Measurements from ENCODE around the gene OR10A5. TPM values are rescaled to one million over a fixed set of nuclear protein-coding genes. Genes with fewer than 3 reads are reported as not detected.

OR10A5 gene
- total RNA-seq, 3 donors from 2014 or later = not detected

DNA sequence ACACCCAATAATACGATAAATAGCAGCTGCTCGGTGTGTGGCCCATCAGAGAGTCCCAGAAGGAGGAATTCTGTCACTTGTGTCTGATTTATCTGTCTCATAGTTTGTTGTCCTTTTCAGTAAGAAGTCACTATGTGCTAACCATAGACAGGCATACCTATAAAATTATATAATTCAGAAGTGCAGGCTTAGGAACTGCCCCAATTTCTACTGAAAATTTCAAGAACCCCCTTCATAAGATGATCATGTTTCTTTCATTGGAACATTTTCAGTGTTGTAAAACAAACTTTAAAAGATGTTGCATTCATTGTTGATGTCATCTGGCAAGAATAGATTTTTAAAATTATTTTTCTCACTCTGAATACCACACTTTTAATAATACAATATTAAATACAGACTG, 46.9 kb downstream of the OR10A5 start, which contains the start of gene OR2D2:
Gene OR2D2 (minus strand): TSS at position 101 of the 400 bp plus-strand sequence. CDS start 0 bp downstream, at position 101.
- TF ChIP-seq, protein P1, sequence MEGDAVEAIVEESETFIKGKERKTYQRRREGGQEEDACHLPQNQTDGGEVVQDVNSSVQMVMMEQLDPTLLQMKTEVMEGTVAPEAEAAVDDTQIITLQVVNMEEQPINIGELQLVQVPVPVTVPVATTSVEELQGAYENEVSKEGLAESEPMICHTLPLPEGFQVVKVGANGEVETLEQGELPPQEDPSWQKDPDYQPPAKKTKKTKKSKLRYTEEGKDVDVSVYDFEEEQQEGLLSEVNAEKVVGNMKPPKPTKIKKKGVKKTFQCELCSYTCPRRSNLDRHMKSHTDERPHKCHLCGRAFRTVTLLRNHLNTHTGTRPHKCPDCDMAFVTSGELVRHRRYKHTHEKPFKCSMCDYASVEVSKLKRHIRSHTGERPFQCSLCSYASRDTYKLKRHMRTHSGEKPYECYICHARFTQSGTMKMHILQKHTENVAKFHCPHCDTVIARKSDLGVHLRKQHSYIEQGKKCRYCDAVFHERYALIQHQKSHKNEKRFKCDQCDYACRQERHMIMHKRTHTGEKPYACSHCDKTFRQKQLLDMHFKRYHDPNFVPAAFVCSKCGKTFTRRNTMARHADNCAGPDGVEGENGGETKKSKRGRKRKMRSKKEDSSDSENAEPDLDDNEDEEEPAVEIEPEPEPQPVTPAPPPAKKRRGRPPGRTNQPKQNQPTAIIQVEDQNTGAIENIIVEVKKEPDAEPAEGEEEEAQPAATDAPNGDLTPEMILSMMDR (IDR thresholded peaks at IDR 0.05) = no peak
- Histone ChIP-seq H3K4me1 (ENCODE audit: low read depth) (no peaks in the 10 kb centered on the region), H3K36me3 (ENCODE audit: low read depth) (no peaks in the 10 kb centered on the region), H3K9me3 (peaks cover 3% of the 10 kb centered on the region), H3K4me3 (no peak within 1 kb of the TSS)
- DNase-seq = no peak
- intact Hi-C loops (cut with DNase I, micrococcal nuclease) = no loop called here
- no peak for ATAC-seq

GRCh38 chr11:6894097-6894496, 48.6 kb downstream of the OR10A5 start:
- intact Hi-C loops (cut with DNase I, micrococcal nuclease) = no loop called here
- ATAC-seq (no peak), DNase-seq (no peak)
- H3K36me3 ChIP-seq (ENCODE audit: low read depth) = no peaks in the 10 kb centered on the region
- TF ChIP-seq, protein P1 (IDR thresholded peaks at IDR 0.05) = no peak
- no peaks in the 10 kb centered on the region for H3K9me3 ChIP-seq
- H3K4me1 ChIP-seq (ENCODE audit: low read depth) = no peaks in the 10 kb centered on the region
- H3K4me3 ChIP-seq = no peak overlapping the region

DNA sequence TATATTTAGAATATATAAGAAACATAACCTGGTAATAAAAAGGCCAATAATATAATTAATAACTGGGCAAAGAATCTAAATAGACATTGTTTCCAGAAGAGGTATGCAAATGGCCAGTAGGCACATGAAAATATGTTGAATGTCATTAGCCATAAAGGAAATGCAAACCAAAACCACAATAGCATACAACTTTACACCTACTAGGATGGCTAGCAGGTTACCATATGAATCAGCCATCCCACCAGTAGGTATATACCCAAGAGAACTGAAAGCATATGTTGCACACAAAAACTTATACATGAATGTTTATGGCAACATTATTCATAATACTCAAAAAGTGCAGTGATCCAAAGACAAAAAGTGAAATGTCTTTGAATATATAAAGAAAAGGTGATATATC, 49.5 kb downstream of the OR10A5 start:
- Histone ChIP-seq H3K36me3 (ENCODE audit: low read depth) (no peaks in the 10 kb centered on the region), H3K4me3 (no peak overlapping the region), H3K4me1 (ENCODE audit: low read depth) (no peaks in the 10 kb centered on the region), H3K9me3 (no peaks in the 10 kb centered on the region)
- DNase-seq = no peak
- intact Hi-C loops (cut with DNase I, micrococcal nuclease) = no loop called here
- no peak for ATAC-seq
- TF ChIP-seq, protein P1 (IDR thresholded peaks at IDR 0.05) = no peak

Other genes starting within 250 kb of the OR10A5 start
- gene RRP8, start 242.1 kb upstream of the OR10A5 start, total RNA-seq = 10 to 100 TPM; 20.5 to 33.7 (median 20.7) TPM
- 100 to 1,000 TPM; 113 to 323 (median 115) TPM for gene ILK, start 241.9 kb upstream of the OR10A5 start, total RNA-seq
- gene TAF10, start 233.5 kb upstream of the OR10A5 start, total RNA-seq = 100 to 1,000 TPM in 2 of 3 donors, 10 to 100 TPM in 1; 84.0 to 135 (median 115) TPM
- gene TPP1, start 226.3 kb upstream of the OR10A5 start, total RNA-seq = 100 to 1,000 TPM in 1 of 3 donors, 10 to 100 TPM in 2; 86.4 to 116 (median 93.8) TPM
- 10 to 100 TPM in 1 of 3 donors, 1 to 10 TPM in 2; 3.5 to 38.8 (median 6.0) TPM for gene DCHS1, start 189.9 kb upstream of the OR10A5 start, total RNA-seq
- 10 to 100 TPM; 21.2 to 29.7 (median 29.6) TPM for gene MRPL17, start 162.3 kb upstream of the OR10A5 start, total RNA-seq
- under 1 TPM; 0.14 to 0.49 (median 0.28) TPM for gene OR2AG2, start 73.7 kb upstream of the OR10A5 start, total RNA-seq
- not detected for gene OR2AG1, start 62.7 kb upstream of the OR10A5 start, total RNA-seq
- under 1 TPM; 0.28 to 0.69 (median 0.29) TPM for gene OR6A2, start 46.0 kb upstream of the OR10A5 start, total RNA-seq
- gene OR10A2, start 17.4 kb downstream of the OR10A5 start, total RNA-seq = under 1 TPM in 1 of 3 donors, not detected in 2; 0.06 TPM
- gene OR10A4, start 30.9 kb downstream of the OR10A5 start, total RNA-seq = not detected
- gene OR2D2, start 46.8 kb downstream of the OR10A5 start, total RNA-seq = 1 to 10 TPM in 1 of 3 donors, under 1 TPM in 2; 0.28 to 2.1 (median 0.53) TPM
- gene OR2D3, start 75.3 kb downstream of the OR10A5 start, total RNA-seq = not detected
- gene ZNF215, start 80.7 kb downstream of the OR10A5 start, total RNA-seq = 1 to 10 TPM; 3.0 to 7.5 (median 5.1) TPM
- gene ZNF214, start 174.7 kb downstream of the OR10A5 start, total RNA-seq = 1 to 10 TPM; 1.8 to 4.0 (median 3.4) TPM
- under 1 TPM; 0.17 to 0.25 (median 0.24) TPM for gene NLRP14, start 174.8 kb downstream of the OR10A5 start, total RNA-seq
- gene RBMXL2, start 243.3 kb downstream of the OR10A5 start, total RNA-seq = under 1 TPM in 1 of 3 donors, not detected in 2; 0.20 TPM

Measured in mucosa of descending colon (tissue), 3 donors.